Endothelial cell of umbilical vein (primary cell): Measurements from ENCODE around the gene FAM53A.

Experiments
- POLR2AphosphoS5 ChIP-seq: IDR thresholded peaks from 2 replicates; pipeline ENCODE4 v1.6.1; 2012; ENCODE audit warnings: low read depth, mild to moderate bottlenecking, control low read depth, low read length, moderate library complexity; ENCODE audit not compliant: insufficient read depth
- TF ChIP-seq, protein P1 (sequence below), 2 donors: IDR thresholded peaks; 1 replicate in 1 of 2; 2 replicates in 1 of 2; pipeline ENCODE4 v1.5.1; 2011; ENCODE audit warnings: low read length in 2 of 2, mild to moderate bottlenecking in 2 of 2, moderate library complexity in 2 of 2, control low read depth in 1 of 2, inconsistent platforms in 1 of 2, low read depth in 1 of 2; ENCODE audit not compliant: insufficient read depth in 1 of 2; ENCODE audit errors: extremely low read depth in 1 of 2

DNA sequence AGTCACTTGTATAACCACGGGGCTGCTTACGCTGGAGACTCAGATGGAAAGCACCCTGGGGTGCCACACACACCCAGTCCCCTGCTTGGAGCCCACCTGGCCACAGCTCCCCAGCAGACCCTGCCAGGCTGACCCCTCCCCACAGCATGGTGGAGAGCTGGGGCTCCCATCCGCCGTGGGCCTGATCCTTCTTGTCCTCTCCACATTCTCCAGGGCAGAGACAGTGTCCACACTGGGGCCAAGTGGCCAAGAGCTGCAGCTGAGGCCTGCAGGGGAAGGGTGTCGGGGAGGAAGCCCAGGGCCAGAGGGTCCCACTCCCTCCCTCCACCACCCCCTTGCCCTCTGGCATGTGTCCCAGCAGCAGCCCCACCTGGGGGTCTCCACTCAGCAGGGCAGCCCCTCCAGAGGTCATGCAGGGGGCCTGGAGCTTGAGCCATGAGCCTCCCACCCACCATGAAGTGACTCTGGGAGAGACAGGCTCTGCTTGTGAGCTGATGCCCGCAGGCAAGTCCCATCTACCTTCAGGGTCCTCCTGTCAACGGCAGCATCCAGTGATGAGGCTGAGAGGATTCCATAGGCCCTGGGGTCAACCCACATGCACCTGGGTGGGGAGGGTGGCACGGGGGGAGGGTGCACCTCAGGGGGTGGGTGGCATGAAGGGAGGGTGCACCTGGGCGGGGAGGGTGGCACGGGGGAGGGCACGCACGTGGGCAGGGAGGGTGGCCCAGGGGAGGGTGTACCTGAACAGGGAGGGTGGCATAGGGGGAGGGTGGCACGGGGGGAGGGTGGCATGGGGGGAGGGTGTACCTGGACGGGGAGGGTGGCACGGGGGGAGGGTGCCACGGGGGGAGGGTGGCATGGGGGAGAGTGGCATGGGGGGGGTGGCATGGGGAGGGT lies 56.4 kb downstream of the FAM53A start:
- TF ChIP-seq, protein P1, sequence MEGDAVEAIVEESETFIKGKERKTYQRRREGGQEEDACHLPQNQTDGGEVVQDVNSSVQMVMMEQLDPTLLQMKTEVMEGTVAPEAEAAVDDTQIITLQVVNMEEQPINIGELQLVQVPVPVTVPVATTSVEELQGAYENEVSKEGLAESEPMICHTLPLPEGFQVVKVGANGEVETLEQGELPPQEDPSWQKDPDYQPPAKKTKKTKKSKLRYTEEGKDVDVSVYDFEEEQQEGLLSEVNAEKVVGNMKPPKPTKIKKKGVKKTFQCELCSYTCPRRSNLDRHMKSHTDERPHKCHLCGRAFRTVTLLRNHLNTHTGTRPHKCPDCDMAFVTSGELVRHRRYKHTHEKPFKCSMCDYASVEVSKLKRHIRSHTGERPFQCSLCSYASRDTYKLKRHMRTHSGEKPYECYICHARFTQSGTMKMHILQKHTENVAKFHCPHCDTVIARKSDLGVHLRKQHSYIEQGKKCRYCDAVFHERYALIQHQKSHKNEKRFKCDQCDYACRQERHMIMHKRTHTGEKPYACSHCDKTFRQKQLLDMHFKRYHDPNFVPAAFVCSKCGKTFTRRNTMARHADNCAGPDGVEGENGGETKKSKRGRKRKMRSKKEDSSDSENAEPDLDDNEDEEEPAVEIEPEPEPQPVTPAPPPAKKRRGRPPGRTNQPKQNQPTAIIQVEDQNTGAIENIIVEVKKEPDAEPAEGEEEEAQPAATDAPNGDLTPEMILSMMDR (IDR thresholded peaks at IDR 0.05; ENCODE audit: extremely low read depth in 1 of 2, insufficient read depth in 1 of 2, low read depth in 1 of 2, low read length in 2 of 2) = no peak
- no peak for TF ChIP-seq POLR2AphosphoS5
